Activated CD4-positive, alpha-beta T cell treated with anti-CD3 and anti-CD28 coated beads, Interleukin-2, amount 50 U/mL, for 48 hours (primary cell): Measurements from ENCODE around the gene VSIG2.

Experiments
- DNase-seq, 2 experiments: peaks; one replicate each; pipeline ENCODE4 v3.0.0-alpha.2; 2020

The VSIG2 gene

DNA sequence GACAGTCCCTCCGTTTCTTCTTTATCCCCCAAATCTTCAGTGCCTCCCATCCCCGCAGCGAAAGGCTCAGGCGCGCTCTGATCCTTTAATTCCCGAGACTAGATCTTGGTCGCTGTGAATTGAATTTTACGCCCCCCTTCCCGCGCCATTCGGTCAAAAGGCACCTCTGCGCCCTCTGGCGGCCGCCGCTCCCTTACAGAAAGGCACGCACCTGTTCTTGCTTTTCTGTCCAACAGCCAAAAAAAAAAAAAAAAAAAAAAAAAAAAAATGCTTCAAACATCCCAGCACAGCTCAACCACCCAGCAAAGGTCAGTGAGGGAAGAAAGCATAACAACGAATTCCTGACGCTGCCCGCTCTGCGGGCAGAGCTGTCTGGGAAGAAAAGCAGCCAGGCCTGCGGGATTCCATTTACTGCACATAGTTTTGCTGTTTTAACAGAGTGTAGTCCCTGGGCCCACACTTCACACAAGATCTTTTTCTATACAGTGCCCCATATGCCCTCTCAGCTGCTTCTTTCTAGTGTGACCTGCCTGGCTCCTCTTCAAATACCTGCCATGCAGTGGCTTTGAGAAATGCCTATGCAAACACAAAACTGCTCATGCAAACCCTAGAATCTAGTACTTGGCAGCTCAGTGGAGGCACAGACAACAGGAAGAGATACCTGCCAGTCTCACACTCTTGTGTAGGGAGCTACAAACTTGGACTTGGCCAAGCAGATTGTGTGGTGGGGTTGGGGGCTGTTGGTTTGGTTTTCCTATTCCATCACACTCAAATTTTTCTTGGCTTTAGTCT is 11.3 kb upstream of the VSIG2 start:
- DNase-seq = peak; percentile 89 to 91

GRCh38 chr11:124762624-124763155 is 10.6 kb upstream of the VSIG2 start:
- DNase-seq = no peak

GRCh38 chr11:124762105-124762623 is 10.1 kb upstream of the VSIG2 start, which contains the start of gene ESAM:
Gene ESAM, minus strand, starts transcription at chr11:124762290. Its CDS starts 136 bp downstream, at chr11:124762154.
- DNase-seq = peak; percentile 68 to 74

- DNase-seq = no peak
Measured at GRCh38 chr11:124761301-124762104, 9.4 kb upstream of the VSIG2 start.

DNA sequence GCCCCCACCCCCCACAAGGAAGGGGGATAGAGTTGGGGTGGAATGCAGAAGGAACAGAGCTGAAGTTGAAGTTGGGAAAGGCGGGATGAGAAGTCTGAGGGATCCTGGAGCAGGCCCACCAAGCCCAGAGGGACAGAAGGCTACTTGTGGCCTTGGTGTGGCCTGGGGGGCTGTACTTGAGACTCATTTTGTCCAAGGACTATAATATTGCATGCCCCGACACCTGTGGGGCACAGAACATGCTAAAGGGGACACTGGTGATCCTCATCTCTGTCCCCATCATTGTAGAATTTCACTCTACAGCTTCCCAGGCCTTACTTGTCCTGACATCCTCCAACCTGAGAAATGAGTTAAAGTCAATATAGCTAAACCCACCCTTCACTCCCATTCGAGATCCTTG is 8.8 kb upstream of the VSIG2 start:
- DNase-seq = no peak

- DNase-seq = no peak
Measured at GRCh38 chr11:124760205-124760652, 8.2 kb upstream of the VSIG2 start.

DNA sequence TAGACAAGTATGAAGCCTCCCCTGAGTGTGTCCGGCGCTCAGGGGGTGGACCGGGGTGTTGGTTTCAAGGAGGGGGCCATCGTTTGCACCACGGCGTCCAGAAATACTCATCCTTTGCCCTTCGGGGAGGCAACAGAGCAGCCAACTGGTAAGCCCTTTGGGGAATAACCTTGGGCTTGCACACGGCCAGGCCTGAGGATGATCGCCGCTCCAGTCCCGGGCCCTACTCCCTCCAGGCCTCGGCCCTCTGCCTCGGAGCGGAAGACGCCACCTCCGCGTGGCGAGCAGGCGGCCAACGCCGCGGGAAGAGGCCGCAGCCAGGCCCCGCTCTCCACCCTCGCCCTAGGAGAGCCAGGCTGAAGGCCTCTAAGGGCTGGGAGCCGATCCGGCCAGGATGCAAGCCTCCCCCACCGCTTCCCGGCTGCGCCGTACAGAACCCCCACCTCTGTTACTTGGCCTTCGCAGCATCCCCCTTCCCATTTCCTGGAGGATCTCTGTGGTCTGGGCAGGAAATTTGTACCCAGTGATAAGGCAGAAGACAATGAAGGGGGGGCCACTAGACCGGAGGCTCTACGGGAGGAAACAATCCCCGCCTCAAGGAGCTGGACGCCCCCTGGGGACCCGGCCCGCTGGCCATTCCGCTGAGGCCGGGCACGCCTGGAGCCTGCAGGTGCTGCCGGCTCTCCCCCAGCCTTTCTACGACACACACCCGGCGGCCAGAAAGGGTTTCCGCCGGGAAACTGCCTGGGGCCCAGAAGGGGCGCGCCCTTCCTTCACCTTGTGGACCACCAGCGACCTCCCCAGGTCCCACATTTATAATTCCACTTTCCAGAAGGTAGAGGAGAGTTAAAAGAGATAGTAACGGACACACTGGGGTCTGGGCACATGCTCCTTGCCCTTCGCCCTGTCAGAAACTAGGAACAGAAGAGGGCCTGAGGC is 7.5 kb upstream of the VSIG2 start:
- DNase-seq = no peak

- DNase-seq = peak; percentile 73 to 79
Measured at GRCh38 chr11:124758355-124759265, 6.6 kb upstream of the VSIG2 start.

- DNase-seq = no peak
Measured at GRCh38 chr11:124757320-124757719, 5.3 kb upstream of the VSIG2 start.

DNA sequence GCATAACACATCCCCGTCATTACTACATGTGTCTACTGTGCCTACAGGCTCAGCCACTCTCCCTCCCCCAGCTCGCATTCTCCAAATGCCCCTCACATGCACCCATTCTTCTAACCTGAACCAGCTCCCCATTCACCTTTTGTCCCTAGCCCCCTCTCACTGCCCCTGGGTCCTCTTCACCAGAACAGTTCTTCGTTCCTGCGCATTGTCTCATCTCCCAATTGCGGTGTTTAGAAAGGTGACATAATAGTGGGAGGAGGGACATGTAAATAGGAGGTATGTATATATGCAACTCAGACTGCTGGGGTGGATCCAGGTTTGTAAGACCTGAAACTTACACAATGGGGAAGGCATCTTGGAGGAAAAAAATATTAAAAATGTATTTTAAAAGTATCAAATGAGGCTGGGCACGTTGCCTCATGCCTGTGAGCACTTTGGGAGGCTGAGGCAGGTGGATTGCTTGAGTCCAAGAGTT is 4.7 kb upstream of the VSIG2 start:
- no peak for DNase-seq

DNA sequence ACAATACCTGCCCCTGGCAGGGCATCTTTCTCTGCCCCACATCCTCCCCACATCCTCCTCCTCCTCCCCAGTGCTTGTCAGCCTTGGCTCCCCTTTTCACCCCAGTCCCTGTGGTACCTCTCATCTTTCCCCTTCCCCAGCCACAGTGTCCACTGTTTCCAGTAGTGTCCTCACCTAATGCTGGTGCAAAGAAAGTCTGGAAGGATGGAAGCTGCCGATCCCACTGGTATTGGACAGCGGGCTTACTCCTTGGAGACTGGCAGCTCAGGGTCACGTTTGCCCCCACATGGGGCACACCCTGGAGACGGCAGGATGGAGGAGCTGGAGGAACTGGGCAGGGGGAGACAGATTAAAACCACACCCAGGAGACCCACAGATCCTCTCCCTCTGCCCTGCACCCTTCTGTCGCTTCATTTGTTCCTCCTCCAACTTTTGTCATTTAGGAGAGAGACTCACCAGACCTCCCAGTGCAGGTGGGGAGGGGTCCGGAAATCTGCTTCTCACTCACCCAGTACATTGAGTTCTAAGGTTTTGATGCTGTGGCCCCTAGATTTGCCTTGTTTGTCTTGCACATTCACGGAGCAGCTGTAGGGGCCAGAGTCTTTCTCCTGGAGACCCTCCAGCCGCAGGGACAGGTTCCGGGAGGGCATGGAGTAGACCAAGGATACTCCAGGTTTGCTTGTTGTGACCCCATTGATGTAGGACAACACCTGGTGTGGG is 4.1 kb upstream of the VSIG2 start:
- no peak for DNase-seq

DNA sequence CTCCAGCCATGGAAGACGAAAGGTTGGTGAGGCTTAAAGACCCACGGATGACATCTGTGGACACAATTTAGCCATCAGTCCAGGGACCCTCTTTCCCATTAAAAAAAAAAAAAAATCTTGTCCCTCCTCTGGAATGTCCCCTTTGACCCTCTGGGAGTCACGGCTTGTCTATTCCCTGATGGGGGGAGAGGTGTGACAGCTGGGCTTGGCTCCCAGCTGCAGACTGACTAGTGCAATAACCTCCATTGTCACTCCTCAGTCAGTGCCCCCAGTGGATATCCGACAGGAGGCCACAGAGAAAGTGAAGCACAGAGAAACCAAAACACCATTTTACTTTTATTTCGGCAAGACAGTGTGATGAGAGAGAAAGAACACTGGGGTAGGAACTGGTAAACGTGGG is 2.7 kb upstream of the VSIG2 start:
- no peak for DNase-seq

DNA sequence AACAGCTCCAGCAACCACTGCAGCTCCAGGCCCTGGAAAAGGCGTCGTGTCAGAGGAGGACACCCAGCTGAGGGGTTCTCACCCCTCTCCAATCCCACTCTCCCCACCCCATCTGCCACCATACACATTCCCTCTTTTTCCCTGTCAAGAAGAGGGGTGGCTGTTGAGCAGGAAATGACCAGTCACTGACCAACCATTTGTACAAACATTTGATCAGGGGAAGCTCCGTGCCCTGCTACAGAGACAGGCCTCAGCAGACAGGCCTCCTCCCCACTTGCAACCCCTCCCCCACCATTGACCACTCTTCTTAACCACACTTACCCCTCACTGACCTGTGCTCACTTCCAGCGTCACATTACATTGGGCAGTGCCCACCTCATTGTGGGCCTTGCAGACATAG is 2.3 kb upstream of the VSIG2 start:
- no peak for DNase-seq

- no peak for DNase-seq
Measured at GRCh38 chr11:124753624-124754023, 1.6 kb upstream of the VSIG2 start.

- no peak for DNase-seq
Measured at GRCh38 chr11:124753205-124753604, 1.1 kb upstream of the VSIG2 start.

GRCh38 chr11:124752471-124753102 is 532 bp upstream of the VSIG2 start:
- DNase-seq = no peak

DNA sequence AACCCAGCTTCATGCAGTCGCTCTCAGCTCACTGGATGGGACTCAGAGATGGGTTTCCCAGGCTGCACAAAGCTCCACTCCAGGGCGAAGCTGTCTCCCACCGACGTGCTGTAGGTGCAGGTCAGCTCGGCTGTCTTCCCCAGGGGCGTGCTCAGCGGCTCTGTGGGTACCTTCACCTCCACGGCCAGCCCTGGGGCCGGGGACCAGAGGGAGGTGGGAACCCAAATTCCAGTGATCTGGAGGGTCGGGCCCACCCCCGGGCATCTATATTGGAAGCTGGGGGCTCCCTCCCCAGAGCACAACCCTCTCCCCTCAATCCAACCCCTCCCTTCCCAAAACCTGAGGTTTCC is 689 bp downstream of the VSIG2 start:
- DNase-seq = no peak

DNA sequence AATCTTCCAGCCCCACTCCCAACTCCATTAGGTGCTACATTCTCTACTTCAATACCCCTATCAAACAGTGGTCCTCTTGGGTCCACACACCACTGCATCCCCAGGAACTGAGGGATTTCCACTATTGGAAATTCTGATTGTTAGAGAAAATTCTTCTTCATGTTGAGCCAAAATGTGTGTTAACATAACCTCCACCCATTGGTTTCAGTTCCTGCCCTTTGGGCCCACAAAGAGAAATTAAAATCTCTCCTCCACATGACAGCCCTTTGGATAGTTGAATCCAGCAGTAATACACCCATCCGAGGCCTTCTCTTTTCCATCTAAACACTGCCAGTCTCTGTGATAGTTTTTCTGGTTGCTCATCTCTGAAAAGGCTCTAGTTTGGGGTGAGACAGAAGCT is 2.1 kb downstream of the VSIG2 start:
- DNase-seq = no peak

- DNase-seq = no peak
Measured at GRCh38 chr11:124748481-124749343, 3.3 kb downstream of the VSIG2 start.
